ENCODE data around the gene OR2AE1.

Gene OR2AE1

GRCh38 chr7:99860281-99861127 is 16.3 kb downstream of the OR2AE1 start:
- H3K4me3 ChIP-seq (replicated peaks; ENCODE audit: low read depth, low read length) = no peak overlapping the region
- peak; percentile 32 for DNase-seq (ENCODE audit: low read depth)
- no peak for TF ChIP-seq CTCF (IDR thresholded peaks at IDR 0.05; ENCODE audit: low read length, missing control alignments)

GRCh38 chr7:99855236-99855635 is 21.6 kb downstream of the OR2AE1 start:
- no peak for TF ChIP-seq CTCF (IDR thresholded peaks at IDR 0.05; ENCODE audit: low read length, missing control alignments)
- H3K4me3 ChIP-seq (replicated peaks; ENCODE audit: low read depth, low read length) = no peak overlapping the region
- DNase-seq (ENCODE audit: low read depth) = no peak

- no peak for DNase-seq (ENCODE audit: low read depth)
- no peak for TF ChIP-seq CTCF (IDR thresholded peaks at IDR 0.05; ENCODE audit: low read length, missing control alignments)
- no peak overlapping the region for H3K4me3 ChIP-seq (replicated peaks; ENCODE audit: low read depth, low read length)
Measured at GRCh38 chr7:99848420-99849216, 28.2 kb downstream of the OR2AE1 start.

- DNase-seq (ENCODE audit: low read depth) = no peak
- no peak overlapping the region for H3K4me3 ChIP-seq (replicated peaks; ENCODE audit: low read depth, low read length)
- no peak for TF ChIP-seq CTCF (IDR thresholded peaks at IDR 0.05; ENCODE audit: low read length, missing control alignments)
Measured at GRCh38 chr7:99844328-99844727, 32.5 kb downstream of the OR2AE1 start.

DNA sequence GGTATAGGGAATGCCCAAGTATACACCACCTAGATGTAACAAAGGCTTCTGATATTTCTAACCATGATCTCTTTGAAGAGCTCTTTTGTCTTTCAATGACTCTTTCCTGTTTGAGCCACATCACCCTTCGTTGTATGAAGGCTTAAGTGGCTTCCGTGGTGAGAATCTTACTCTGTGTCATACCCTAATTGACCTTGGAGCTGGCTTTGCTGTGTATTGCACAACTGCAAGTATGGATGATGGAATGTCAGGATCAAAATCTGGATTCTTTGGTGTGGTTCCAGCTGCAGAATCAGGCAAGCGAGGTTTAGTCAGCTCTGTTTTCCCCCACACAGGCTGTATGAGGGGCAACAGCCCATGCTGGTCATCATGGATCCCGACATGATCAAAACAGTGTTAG is 33.0 kb downstream of the OR2AE1 start:
- no peak for DNase-seq (ENCODE audit: low read depth)
- H3K4me3 ChIP-seq (replicated peaks; ENCODE audit: low read depth, low read length) = no peak overlapping the region
- TF ChIP-seq CTCF (IDR thresholded peaks at IDR 0.05; ENCODE audit: low read length, missing control alignments) = no peak

DNA sequence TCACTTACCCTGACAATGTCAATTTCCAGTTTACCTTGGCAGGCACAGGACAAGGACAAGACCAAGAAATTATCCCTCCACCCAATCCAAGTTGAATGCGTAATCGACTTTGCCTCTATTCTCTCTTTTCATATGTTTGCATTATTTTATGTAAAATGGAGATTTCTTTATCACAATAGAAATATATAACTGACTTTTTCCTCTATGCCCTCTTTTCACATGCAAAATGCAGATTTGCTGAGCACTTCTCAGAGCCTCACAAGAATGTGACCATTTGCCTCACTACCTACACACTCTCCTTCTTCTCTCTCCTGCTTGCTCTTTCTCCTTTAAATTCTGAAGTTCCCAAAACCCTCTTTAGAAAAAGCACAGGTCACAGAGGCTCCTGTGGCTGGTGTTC is 33.9 kb downstream of the OR2AE1 start:
- DNase-seq (ENCODE audit: low read depth) = no peak
- H3K4me3 ChIP-seq (replicated peaks; ENCODE audit: low read depth, low read length) = no peak overlapping the region
- TF ChIP-seq CTCF (IDR thresholded peaks at IDR 0.05; ENCODE audit: low read length, missing control alignments) = no peak

All from fibroblast of pulmonary artery (primary cell).